ENCODE data around the gene ALX4. TPM values are rescaled to one million over a fixed set of nuclear protein-coding genes. Genes with fewer than 3 reads are reported as not detected.

ALX4 gene
- polyA plus RNA-seq, 1 of the 3 experiments (the other 2 are of a cell fraction): under 0.01 TPM

DNA sequence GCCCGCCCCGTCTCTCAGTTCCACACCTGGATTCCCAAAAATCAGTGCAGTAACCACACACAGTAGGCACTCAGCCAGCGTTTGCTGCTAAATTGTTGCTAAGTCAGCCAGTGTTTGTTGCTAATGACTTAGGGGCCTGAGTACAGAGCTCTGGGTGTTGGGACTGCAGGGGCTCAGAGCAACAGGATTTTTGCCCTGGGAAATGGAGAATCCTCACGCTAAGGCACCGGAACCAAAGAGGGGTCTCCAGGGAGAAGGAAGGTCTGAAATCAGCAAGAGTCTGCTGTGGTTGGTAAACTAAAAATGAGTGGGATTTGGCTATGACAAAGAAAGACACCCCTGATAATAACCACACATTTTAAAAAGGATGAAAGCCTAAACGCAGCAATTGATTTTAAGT lies 22.7 kb upstream of the ALX4 start:
- ChIA-PET POLR2A (no interaction called here), CTCF (interaction anchor here (0.9 to 1.5 kb wide), 2 partner anchors 11 to 84 kb away, joined by 3 read pairs; no protein-coding TSS in a partner anchor)
- Histone ChIP-seq H3K4me3 (ENCODE audit: low read depth in 2 of 2, low read length in 1 of 2) (no peak overlapping the region), H3K4me1 (ENCODE audit: control insufficient read depth in 1 of 2, insufficient read depth in 2 of 2, low read depth in 1 of 2, low read length in 1 of 2) (no peaks in the 10 kb centered on the region; a peak in 1 of 4 replicates), H3K27ac (ENCODE audit: low read depth in 2 of 2, low read length in 1 of 2) (no peak overlapping the region), H3K36me3 (replicated peaks in 1 of 2; ENCODE audit: control insufficient read depth in 1 of 2, insufficient read depth in 2 of 2, low read length in 1 of 2) (no peaks in the 10 kb centered on the region), H3K27me3 (ENCODE audit: insufficient read depth) (peaks cover 32% of the 10 kb centered on the region; the same call in 1 of the 2 replicates), H3K79me2 (ENCODE audit: insufficient read depth) (no peaks in the 10 kb centered on the region), H2AFZ (ENCODE audit: low read depth) (no peak overlapping the region), H3K9ac (no peak overlapping the region), H3K9me3 (no peaks in the 10 kb centered on the region), H3K4me2 (no peak overlapping the region), H4K20me1 (ENCODE audit: insufficient read depth) (no peaks in the 10 kb centered on the region), H3K9me2 (no peaks in the 10 kb centered on the region), H3F3A (replicated peaks; ENCODE audit: insufficient read depth) (no peaks in the 10 kb centered on the region)
- WGBS (ENCODE audit: low lambda C conversion rate): 55% methylated on average over 6 of the region's 6 CpGs
- TF ChIP-seq, protein P1, sequence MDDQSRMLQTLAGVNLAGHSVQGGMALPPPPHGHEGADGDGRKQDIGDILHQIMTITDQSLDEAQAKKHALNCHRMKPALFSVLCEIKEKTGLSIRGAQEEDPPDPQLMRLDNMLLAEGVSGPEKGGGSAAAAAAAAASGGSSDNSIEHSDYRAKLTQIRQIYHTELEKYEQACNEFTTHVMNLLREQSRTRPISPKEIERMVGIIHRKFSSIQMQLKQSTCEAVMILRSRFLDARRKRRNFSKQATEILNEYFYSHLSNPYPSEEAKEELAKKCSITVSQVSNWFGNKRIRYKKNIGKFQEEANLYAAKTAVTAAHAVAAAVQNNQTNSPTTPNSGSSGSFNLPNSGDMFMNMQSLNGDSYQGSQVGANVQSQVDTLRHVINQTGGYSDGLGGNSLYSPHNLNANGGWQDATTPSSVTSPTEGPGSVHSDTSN (IDR thresholded peaks at IDR 0.05): no peak
- no peak for TF ChIP-seq FOXM1 (IDR thresholded peaks at IDR 0.05; ENCODE audit: low read depth)
- no peak for TF ChIP-seq TCF12 (IDR thresholded peaks at IDR 0.05)
- TF ChIP-seq ELF1 (IDR thresholded peaks at IDR 0.05): no peak
- TF ChIP-seq YY1 (IDR thresholded peaks at IDR 0.05; ENCODE audit: low read depth): no peak
- TF ChIP-seq, protein P2, sequence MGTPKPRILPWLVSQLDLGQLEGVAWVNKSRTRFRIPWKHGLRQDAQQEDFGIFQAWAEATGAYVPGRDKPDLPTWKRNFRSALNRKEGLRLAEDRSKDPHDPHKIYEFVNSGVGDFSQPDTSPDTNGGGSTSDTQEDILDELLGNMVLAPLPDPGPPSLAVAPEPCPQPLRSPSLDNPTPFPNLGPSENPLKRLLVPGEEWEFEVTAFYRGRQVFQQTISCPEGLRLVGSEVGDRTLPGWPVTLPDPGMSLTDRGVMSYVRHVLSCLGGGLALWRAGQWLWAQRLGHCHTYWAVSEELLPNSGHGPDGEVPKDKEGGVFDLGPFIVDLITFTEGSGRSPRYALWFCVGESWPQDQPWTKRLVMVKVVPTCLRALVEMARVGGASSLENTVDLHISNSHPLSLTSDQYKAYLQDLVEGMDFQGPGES (IDR thresholded peaks at IDR 0.05; ENCODE audit: low read depth, low read length): no peak
- TF ChIP-seq, protein P3, sequence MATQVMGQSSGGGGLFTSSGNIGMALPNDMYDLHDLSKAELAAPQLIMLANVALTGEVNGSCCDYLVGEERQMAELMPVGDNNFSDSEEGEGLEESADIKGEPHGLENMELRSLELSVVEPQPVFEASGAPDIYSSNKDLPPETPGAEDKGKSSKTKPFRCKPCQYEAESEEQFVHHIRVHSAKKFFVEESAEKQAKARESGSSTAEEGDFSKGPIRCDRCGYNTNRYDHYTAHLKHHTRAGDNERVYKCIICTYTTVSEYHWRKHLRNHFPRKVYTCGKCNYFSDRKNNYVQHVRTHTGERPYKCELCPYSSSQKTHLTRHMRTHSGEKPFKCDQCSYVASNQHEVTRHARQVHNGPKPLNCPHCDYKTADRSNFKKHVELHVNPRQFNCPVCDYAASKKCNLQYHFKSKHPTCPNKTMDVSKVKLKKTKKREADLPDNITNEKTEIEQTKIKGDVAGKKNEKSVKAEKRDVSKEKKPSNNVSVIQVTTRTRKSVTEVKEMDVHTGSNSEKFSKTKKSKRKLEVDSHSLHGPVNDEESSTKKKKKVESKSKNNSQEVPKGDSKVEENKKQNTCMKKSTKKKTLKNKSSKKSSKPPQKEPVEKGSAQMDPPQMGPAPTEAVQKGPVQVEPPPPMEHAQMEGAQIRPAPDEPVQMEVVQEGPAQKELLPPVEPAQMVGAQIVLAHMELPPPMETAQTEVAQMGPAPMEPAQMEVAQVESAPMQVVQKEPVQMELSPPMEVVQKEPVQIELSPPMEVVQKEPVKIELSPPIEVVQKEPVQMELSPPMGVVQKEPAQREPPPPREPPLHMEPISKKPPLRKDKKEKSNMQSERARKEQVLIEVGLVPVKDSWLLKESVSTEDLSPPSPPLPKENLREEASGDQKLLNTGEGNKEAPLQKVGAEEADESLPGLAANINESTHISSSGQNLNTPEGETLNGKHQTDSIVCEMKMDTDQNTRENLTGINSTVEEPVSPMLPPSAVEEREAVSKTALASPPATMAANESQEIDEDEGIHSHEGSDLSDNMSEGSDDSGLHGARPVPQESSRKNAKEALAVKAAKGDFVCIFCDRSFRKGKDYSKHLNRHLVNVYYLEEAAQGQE (IDR thresholded peaks at IDR 0.05; ENCODE audit: low read depth, low read length): no peak
- TF ChIP-seq SMC3 (IDR thresholded peaks at IDR 0.05; ENCODE audit: low read depth, low read length): no peak
- no peak for TF ChIP-seq RAD21 (IDR thresholded peaks at IDR 0.05; ENCODE audit: low read length)
- no peak for TF ChIP-seq RXRA (IDR thresholded peaks at IDR 0.05; ENCODE audit: borderline replicate concordance, low read depth)
- no peak for TF ChIP-seq NRF1 (IDR thresholded peaks at IDR 0.05; ENCODE audit: low read depth, low read length)
- TF ChIP-seq RCOR1 (IDR thresholded peaks at IDR 0.05; ENCODE audit: low read length): no peak
- DNase-seq: no peak

All from SK-N-SH (cell line).